B cell (primary cell): Measurements from ENCODE around the gene PSG5. TPM values are rescaled to one million over a fixed set of nuclear protein-coding genes. Genes with fewer than 3 reads are reported as not detected.
"Not testable (repeated sequence)": the region's sequence is repeated elsewhere in the genome, so short reads cannot be mapped to it uniquely, and the experiment has no call there.

ENCODE experiments used
- ATAC-seq: fragments of 200-7000 bp; cut with Tn5 transposase; one replicate; pipeline ENCODE4 v1.10.0; 2021; ENCODE audit warnings: low read depth, mild to moderate bottlenecking, moderate number of reproducible peaks, moderate library complexity
- CTCF ChIA-PET: fragments of 350-600 bp; sonication (Branson Sonifier 250); formaldehyde crosslinking; loops from one replicate; lab custom pipeline; 2021; ENCODE audit warnings: antibody characterized with exemption, inconsistent platforms; lab: Charles Lee
- POLR2A ChIA-PET: fragments of 350-600 bp; sonication (Branson Sonifier 250); formaldehyde crosslinking; loops from one replicate; lab custom pipeline; 2021; ENCODE audit warnings: antibody characterized with exemption; lab: Charles Lee
- DNase-seq: peaks from one replicate; pipeline ENCODE4 v3.0.0; 2013
- H2AFZ ChIP-seq: 2 replicates; pipeline ENCODE4 v1.6.1; 2012; ENCODE audit warnings: mild to moderate bottlenecking, low read depth, low read length; ENCODE audit not compliant: insufficient read depth, poor library complexity, severe bottlenecking
- H3K27ac ChIP-seq, 2 donors: 1 replicate in 1 of 2; 2 replicates in 1 of 2; pipeline ENCODE4 v1.5.1; 2012 to 2013; ENCODE audit warnings: low read length in 2 of 2, mild to moderate bottlenecking in 2 of 2, moderate library complexity in 1 of 2
- H3K27me3 ChIP-seq, 4 experiments: fragments of 200-600 bp in 1 of 4; sonication (generic) in 1 of 4; replicated peaks in 1 of 4; 1 replicate in 2 of 4; 2 replicates in 2 of 4; pipeline versions ENCODE4 v1.6.1 to v1.7.0; 2013 to 2016; ENCODE audit warnings: low read length in 3 of 4, mild to moderate bottlenecking in 2 of 4, mixed read lengths in 1 of 4, moderate library complexity in 1 of 4; ENCODE audit not compliant: insufficient read depth in 4 of 4, control insufficient read depth in 3 of 4; ENCODE audit errors: control extremely low read depth in 1 of 4
- H3K36me3 ChIP-seq, 2 experiments: replicated peaks in 1 of 2; 1 replicate in 1 of 2; 2 replicates in 1 of 2; pipeline versions ENCODE4 v1.6.1 to v1.7.1; 2013; ENCODE audit warnings: low read length in 1 of 2; ENCODE audit not compliant: insufficient read depth in 2 of 2, control insufficient read depth in 1 of 2; ENCODE audit errors: control extremely low read depth in 1 of 2, extremely low read depth in 1 of 2
- H3K4me1 ChIP-seq, 2 donors: fragments of 200-600 bp in 1 of 2; sonication (generic) in 1 of 2; 1 replicate in 1 of 2; 2 replicates in 1 of 2; pipeline versions ENCODE4 v1.5.1 to v1.6.1; 2013 to 2017; ENCODE audit warnings: low read length in 2 of 2; ENCODE audit not compliant: control insufficient read depth in 2 of 2, insufficient read depth in 2 of 2
- H3K4me2 ChIP-seq: replicated peaks from 2 replicates; pipeline ENCODE3; 2012; ENCODE audit warnings: mild to moderate bottlenecking, low read depth, low read length; ENCODE audit not compliant: poor library complexity, severe bottlenecking
- H3K4me3 ChIP-seq, 5 experiments: fragments of 200-600 bp in 1 of 5; sonication (generic) in 1 of 5; 1 replicate in 3 of 5; 2 replicates in 2 of 5; pipeline versions ENCODE4 v1.5.1 to v1.7.0; 2011 to 2016; ENCODE audit warnings: low read length in 4 of 5, mild to moderate bottlenecking in 4 of 5, low read depth in 2 of 5, control low read depth in 1 of 5, moderate library complexity in 1 of 5; ENCODE audit not compliant: insufficient read depth in 1 of 5; ENCODE audit errors: control extremely low read depth in 1 of 5, extremely low read depth in 1 of 5
- H3K79me2 ChIP-seq: fragments of 200-600 bp; sonication (generic); one replicate; pipeline ENCODE4 v1.6.0; 2016; ENCODE audit warnings: low read length; ENCODE audit not compliant: control insufficient read depth, insufficient read depth
- H3K9ac ChIP-seq: fragments of 200-600 bp; sonication (generic); 2 replicates; pipeline ENCODE4 v1.6.1; 2017; ENCODE audit warnings: mild to moderate bottlenecking, low read length, moderate library complexity
- H3K9me3 ChIP-seq, 3 donors: one replicate each; pipeline versions ENCODE4 v1.6.1 to v1.7.1; 2013; ENCODE audit warnings: low read length in 2 of 3; ENCODE audit not compliant: control insufficient read depth in 2 of 3, insufficient read depth in 1 of 3; ENCODE audit errors: control extremely low read depth in 1 of 3
- H4K20me1 ChIP-seq: 2 replicates; pipeline ENCODE4 v1.6.0; 2012; ENCODE audit warnings: mild to moderate bottlenecking, low read length; ENCODE audit not compliant: insufficient read depth, control insufficient read depth, poor library complexity, severe bottlenecking
- H3K27ac Mint-ChIP-seq: one replicate; pipeline ENCODE4 v1.8.0; 2021; ENCODE audit warnings: mixed read lengths
- H3K27me3 Mint-ChIP-seq: one replicate; pipeline ENCODE4 v1.8.0; 2021; ENCODE audit warnings: mixed read lengths
- H3K4me1 Mint-ChIP-seq: one replicate; pipeline ENCODE4 v1.8.0; 2021; ENCODE audit warnings: mixed read lengths
- H3K4me3 Mint-ChIP-seq: one replicate; pipeline ENCODE4 v1.8.0; 2021; ENCODE audit warnings: mixed read lengths
- H3K9me3 Mint-ChIP-seq: one replicate; pipeline ENCODE4 v1.8.0; 2022; ENCODE audit warnings: mixed read lengths; ENCODE audit not compliant: insufficient read depth
- WGBS: methylation state at CpG from one replicate; pipeline ENCODE4 v1.1.5; 2013; ENCODE audit warnings: missing lambda C conversion rate; ENCODE audit not compliant: insufficient coverage; 5-methylcytosine and 5-hydroxymethylcytosine counted together
- intact Hi-C: fragments of 100-400 bp; cut with micrococcal nuclease; formaldehyde crosslinking; loops from one replicate; pipeline ENCODE4 v1.10.0; 2022
- polyA plus RNA-seq: library from polyadenylated mRNA; depleted of rRNA; stranded (reverse); fragments of >200 nt; gene quantifications from 2 replicates; pipeline ENCODE4 v1.2.3, GENCODE V29; 2012
- total RNA-seq, 2 donors: library from RNA; stranded (reverse); fragments of 120-200 nt in 1 of 2; gene quantifications; 1 replicate in 1 of 2; 2 replicates in 1 of 2; pipeline versions ENCODE4 v1.2.3 to v1.2.4, GENCODE V29; 2013 to 2022

The PSG5 gene
- total and polyA plus RNA-seq, 2 donors (not counting 1 experiment from before 2014, with no cell fraction given) = not detected

GRCh38 chr19:43192381-43193155 lies 6.2 kb upstream of the PSG5 start:
- DNase-seq, ATAC-seq, POLR2A ChIA-PET, H3K27ac Mint-ChIP-seq, CTCF ChIA-PET, H3K4me3 Mint-ChIP-seq, H3K9ac ChIP-seq, H3K79me2 ChIP-seq, H3K9me3 Mint-ChIP-seq, H3K4me1 Mint-ChIP-seq, H3K4me1 ChIP-seq, H3K4me2 ChIP-seq, H3K27ac ChIP-seq, H4K20me1 ChIP-seq, H3K27me3 ChIP-seq, H3K9me3 ChIP-seq, H3K4me3 ChIP-seq, H3K36me3 ChIP-seq, H2AFZ ChIP-seq: not testable (repeated sequence)
- 83% methylated on average over 2 of the region's 4 CpGs for WGBS
- intact Hi-C loops = loop anchor here (10.0 kb wide), 1 partner anchor 322 kb away; no protein-coding TSS in a partner anchor
- peaks cover 21% of the 10 kb centered on the region for H3K27me3 Mint-ChIP-seq

GRCh38 chr19:43188092-43188491 lies 1.8 kb upstream of the PSG5 start:
- H3K4me1 ChIP-seq, ATAC-seq, H3K4me3 ChIP-seq, H3K4me1 Mint-ChIP-seq, H3K27ac ChIP-seq, POLR2A ChIA-PET, DNase-seq, H3K27me3 ChIP-seq, CTCF ChIA-PET, H3K36me3 ChIP-seq, H3K4me3 Mint-ChIP-seq, H3K9ac ChIP-seq, intact Hi-C loops, H3K9me3 ChIP-seq, H4K20me1 ChIP-seq, H3K4me2 ChIP-seq, H2AFZ ChIP-seq, H3K27ac Mint-ChIP-seq, H3K79me2 ChIP-seq, H3K9me3 Mint-ChIP-seq: not testable (repeated sequence)
- 88% methylated on average over 4 of the region's 9 CpGs for WGBS
- peaks cover 19% of the 10 kb centered on the region for H3K27me3 Mint-ChIP-seq

- H3K27me3 ChIP-seq, H3K4me1 ChIP-seq, POLR2A ChIA-PET, H3K9ac ChIP-seq, ATAC-seq, H3K79me2 ChIP-seq, intact Hi-C loops, CTCF ChIA-PET, H4K20me1 ChIP-seq, H3K9me3 ChIP-seq, H3K27me3 Mint-ChIP-seq, H3K9me3 Mint-ChIP-seq, H3K36me3 ChIP-seq, H3K4me3 Mint-ChIP-seq, H3K4me3 ChIP-seq, H3K27ac ChIP-seq, H3K4me1 Mint-ChIP-seq, H3K4me2 ChIP-seq, H2AFZ ChIP-seq, DNase-seq, H3K27ac Mint-ChIP-seq: not testable (repeated sequence)
- 75% methylated on average over 1 of the region's 4 CpGs for WGBS
These were observed 4.2 kb downstream of the PSG5 start for GRCh38 chr19:43181869-43182771.
